Muscle layer of colon (tissue), 2 donors: Measurements from ENCODE around the gene MAEL.
A peak's percentile ranks its signal among the peaks of the same experiment; 100 is the strongest.

Experiments
- H3K27ac ChIP-seq: one replicate; pipeline ENCODE4 v1.7.0; 2013; ENCODE audit warnings: low read depth, mild to moderate bottlenecking, low read length, moderate library complexity
- H3K27me3 ChIP-seq, 2 donors: one replicate each; pipeline ENCODE4 v1.7.0; 2013; ENCODE audit warnings: low read length in 2 of 2, mild to moderate bottlenecking in 2 of 2; ENCODE audit not compliant: insufficient read depth in 2 of 2, control insufficient read depth in 1 of 2
- H3K36me3 ChIP-seq: one replicate; pipeline ENCODE4 v1.7.0; 2013; ENCODE audit warnings: mild to moderate bottlenecking, low read length; ENCODE audit not compliant: insufficient read depth
- H3K4me1 ChIP-seq: one replicate; pipeline ENCODE4 v1.7.0; 2013; ENCODE audit warnings: mild to moderate bottlenecking, low read length; ENCODE audit not compliant: insufficient read depth
- H3K4me3 ChIP-seq, 2 donors: one replicate each; pipeline ENCODE4 v1.7.0; 2013; ENCODE audit warnings: low read length in 2 of 2, low read depth in 1 of 2, mild to moderate bottlenecking in 1 of 2, moderate library complexity in 1 of 2
- H3K9ac ChIP-seq: one replicate; pipeline ENCODE4 v1.7.0; 2013; ENCODE audit warnings: low read length
- H3K9me3 ChIP-seq: one replicate; pipeline ENCODE4 v1.7.0; 2013; ENCODE audit warnings: mild to moderate bottlenecking, low read length
- donor health status: abdominal sarcoma.
- donor health status: Adenocarcinoma of cecum.

Gene MAEL

DNA sequence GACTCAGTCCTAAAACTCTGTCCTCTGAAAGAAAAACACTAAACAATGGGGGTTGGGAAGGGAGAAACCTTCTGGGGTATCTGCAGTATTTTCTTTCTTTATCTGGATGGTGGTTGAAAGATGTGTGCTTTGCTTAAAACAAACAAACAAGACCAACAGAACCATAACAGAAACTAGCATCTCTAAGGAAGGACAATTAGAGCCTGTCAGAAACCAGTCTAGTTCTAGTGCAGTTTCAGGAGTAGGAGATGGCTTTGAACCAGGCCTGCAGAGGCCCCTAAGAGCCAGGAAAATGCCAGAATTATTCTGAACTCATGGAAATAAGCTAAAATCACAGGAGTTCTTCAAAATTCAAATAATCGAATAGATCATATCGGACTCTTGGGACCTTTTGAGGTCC is 32.2 kb upstream of the MAEL start:
- Histone ChIP-seq H3K27ac (no peak overlapping the region), H3K4me3 (no peak overlapping the region), H3K9me3 (no peaks in the 10 kb centered on the region), H3K36me3 (no peaks in the 10 kb centered on the region), H3K27me3 (no peaks in the 10 kb centered on the region), H3K9ac (no peak overlapping the region), H3K4me1 (peaks cover 27% of the 10 kb centered on the region)

DNA sequence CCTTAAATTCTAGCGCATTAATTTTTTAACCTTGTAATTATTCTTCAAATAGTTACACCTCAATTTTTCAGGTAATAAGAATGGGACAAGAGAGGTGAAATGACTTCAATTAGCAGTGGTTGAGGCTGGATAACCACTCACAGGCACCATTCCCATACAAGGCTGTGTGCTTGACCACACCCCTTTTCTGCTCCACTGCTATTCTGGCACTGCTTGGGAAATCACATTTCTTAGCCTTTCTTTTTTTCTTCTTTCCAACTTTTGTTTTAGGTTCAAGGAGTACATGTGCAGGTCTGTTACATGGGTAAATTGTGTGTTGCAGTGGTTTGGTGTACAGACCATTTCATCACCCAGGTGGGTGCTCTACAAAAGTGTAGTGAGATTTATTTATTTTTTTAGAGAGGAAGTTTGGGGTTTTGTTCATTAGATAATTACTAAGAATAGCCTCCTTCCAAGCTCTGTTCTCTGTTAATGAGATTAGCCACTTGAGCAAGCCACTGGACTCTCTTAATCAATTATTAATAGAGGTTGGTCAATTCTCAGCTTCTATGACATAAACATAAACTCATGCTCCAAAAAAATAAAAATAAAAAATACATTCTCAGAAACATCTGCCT is 28.1 kb upstream of the MAEL start:
- Histone ChIP-seq H3K36me3 (no peaks in the 10 kb centered on the region), H3K9me3 (no peaks in the 10 kb centered on the region), H3K4me1 (peaks cover 13% of the 10 kb centered on the region), H3K9ac (no peak overlapping the region), H3K27ac (no peak overlapping the region), H3K4me3 (no peak overlapping the region), H3K27me3 (no peaks in the 10 kb centered on the region)

DNA sequence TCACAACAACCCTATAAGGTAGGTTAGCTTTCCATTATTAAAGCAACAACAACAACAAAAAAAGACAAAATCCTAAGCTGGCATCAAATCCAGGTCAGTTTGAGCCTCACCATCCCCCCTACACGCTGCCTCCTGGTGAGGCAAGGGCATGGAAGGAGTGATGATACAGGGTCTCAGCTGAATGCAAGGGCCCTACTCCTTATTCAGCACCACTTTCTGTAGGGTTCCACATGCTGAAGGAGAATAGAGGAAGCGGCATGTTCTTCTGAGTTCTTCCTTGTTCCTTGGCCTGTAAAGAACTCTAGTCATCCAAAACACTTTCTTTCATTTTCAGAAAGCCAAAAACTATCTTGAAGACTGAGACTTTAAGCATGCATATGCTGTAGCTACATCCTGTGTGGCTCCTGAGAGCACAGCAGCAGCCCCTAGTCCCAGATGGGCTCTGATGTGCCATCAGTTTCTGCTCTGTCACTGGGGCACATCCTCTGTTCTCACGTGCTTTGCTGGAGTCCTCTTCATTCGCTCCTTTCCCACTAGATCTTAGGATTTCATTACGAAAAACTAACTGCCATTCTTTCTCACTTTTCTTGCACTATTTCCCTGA is 19.9 kb upstream of the MAEL start:
- Histone ChIP-seq H3K27ac (no peak overlapping the region), H3K4me3 (no peak overlapping the region), H3K9ac (no peak overlapping the region), H3K36me3 (no peaks in the 10 kb centered on the region), H3K9me3 (no peaks in the 10 kb centered on the region), H3K27me3 (no peaks in the 10 kb centered on the region), H3K4me1 (peaks cover under 1% of the 10 kb centered on the region)

DNA sequence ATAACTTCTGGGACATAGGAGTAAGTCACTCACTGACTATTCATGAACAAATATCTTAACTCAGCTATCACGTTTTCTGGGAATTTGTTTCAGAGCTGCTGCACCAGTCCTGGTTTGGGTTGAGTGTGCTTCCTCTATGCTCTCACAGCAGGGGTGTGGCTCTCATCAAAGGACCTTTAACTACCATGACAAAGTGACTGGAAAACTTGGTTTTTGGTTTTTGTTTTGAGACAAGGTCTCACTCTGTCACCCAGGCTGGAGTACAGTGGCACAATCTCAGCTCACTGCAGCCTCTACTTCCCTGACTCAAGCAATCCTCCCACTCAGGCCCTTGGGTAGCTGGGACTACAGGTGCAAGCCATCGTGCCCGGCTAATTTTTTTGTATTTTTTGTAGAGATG is 17.8 kb upstream of the MAEL start:
- Histone ChIP-seq H3K4me3 (no peak overlapping the region), H3K9me3 (no peaks in the 10 kb centered on the region), H3K27ac (no peak overlapping the region), H3K36me3 (no peaks in the 10 kb centered on the region), H3K9ac (no peak overlapping the region), H3K27me3 (no peaks in the 10 kb centered on the region), H3K4me1 (peaks cover 9% of the 10 kb centered on the region)

DNA sequence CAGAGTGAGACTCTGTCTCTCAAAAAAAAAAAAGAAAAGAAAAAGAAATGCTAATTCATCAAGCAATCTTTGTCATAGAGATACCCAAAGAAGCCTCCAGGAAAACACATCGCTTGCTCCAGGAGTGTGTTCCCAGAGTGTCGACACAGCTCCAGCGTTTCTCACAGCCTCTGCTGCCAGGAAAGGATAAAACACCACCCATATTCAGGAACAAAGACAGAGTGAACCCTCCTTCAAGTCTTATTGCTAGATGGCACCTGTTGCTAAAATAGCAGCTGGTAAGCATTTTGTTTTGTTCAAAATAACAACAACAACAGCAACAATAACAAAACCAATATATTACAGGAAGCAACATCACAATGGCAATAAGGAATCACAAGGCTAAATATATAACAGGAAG is 16.9 kb upstream of the MAEL start:
- Histone ChIP-seq H3K36me3 (no peaks in the 10 kb centered on the region), H3K9ac (no peak overlapping the region), H3K27me3 (no peaks in the 10 kb centered on the region), H3K27ac (no peak overlapping the region), H3K4me3 (no peak overlapping the region), H3K9me3 (no peaks in the 10 kb centered on the region), H3K4me1 (peaks cover 14% of the 10 kb centered on the region)

DNA sequence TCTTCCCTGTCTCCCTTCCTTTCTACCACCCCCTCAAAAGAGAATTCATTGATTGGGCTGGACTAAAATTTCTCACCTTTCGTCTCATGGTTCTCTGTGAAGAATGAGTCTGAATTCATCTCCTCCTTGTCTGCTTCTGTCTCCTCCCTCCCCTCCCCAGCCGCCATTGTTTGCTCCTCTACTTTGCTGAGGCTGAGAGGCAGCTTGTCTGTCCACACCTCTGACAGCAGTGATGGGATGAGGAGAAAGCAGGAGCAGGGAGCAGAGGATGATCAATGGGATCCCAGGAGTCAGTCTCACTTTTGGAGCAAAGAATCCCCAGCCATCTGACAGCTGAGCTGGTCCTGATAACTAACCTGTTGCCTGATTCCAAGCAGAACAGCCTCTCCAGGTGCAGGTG is 16.3 kb upstream of the MAEL start:
- no peaks in the 10 kb centered on the region for H3K27me3 ChIP-seq
- H3K4me3 ChIP-seq: no peak overlapping the region

DNA sequence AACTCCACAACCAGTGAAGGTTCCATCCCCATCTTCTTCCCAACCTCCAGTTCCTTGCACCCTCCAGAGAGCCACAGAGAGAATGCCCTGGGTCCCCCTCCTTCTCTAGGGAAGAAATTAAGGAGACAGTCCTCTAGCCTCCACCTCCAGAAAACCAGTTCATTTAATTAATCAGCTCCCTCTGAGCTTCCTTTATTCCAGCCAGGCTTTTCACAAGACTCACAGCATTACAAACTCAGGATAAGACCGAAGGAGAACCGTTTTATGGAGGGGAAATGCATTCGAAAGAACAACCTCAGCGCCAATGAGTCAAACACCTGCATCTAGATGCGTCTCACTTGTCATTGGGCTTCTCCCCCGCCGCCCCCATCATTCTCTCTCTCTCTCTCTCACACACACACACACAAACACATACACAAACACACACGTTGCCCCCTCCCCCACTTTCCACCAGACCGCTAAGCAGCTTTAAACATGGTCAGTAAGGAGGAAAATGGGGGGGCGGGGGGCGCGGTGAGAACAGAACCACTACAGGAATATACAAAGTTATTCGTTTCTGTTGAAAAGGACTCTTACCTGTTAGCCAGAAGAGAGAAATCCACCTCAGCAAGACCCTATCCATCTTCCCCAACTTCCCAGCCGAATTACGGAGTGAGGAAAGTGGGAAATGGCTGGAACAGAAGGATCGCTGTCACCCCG is 14.3 kb upstream of the MAEL start:
- Histone ChIP-seq H3K9ac (peak overlapping the region; percentile 46), H3K9me3 (no peaks in the 10 kb centered on the region), H3K4me3 (peak overlapping the region; percentile 40 to 70), H3K27ac (no peak overlapping the region), H3K4me1 (peaks cover 14% of the 10 kb centered on the region), H3K36me3 (no peaks in the 10 kb centered on the region), H3K27me3 (no peaks in the 10 kb centered on the region)

More for the DNA sequence above, 16.3 kb upstream of the MAEL start:
- H3K9me3 ChIP-seq: no peaks in the 10 kb centered on the region
- H3K4me1 ChIP-seq: peaks cover 14% of the 10 kb centered on the region
- H3K27ac ChIP-seq: no peak overlapping the region
- no peak overlapping the region for H3K9ac ChIP-seq
- H3K36me3 ChIP-seq: no peaks in the 10 kb centered on the region

DNA sequence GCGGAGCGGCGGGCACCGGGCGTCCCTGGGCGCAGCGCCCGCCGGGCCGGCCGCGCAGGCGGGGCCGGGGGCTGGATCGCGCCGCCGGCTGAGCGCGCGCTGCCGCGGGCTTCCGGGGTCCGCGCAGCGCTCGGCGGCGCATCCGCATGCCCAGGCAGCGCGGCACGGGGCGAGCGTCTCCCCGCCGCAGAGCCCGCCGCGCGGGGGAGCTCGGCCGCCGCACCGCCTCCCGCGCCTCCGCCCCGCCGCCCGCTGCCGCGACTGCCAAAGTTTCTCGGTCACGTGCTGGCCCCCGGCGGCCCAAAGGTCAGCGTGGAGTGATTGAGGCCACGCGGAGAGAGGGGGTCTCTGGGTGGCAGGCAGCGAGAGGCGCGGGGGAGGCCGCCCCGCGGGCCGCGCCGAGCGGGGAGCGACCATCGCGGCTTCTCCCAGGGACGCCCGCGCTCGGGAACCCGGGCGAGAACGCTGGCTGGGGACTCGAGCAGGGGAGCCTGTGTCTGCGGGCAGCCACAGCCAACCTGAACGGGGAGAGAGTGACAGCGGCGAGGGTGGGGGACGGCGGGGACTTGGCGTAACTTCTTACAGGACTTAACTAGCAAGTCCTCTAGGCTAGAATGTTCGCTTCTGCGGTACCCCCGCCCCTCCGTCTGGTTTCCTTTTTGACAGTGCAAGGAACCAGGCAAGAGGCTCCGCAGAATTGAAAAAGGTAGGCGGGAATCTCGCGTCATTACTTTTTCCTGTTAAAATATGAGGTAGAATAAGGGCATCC is 13.5 kb upstream of the MAEL start, which contains the start of gene ILDR2:
ILDR2 (minus strand) TSS at position 180 of the 769 bp plus-strand sequence. CDS start 272 bp downstream, outside the sequence.
- peak within 1 kb of the TSS; percentile 70 to 75 for H3K4me3 ChIP-seq
- H3K9me3 ChIP-seq: no peaks in the 10 kb centered on the region
- H3K4me1 ChIP-seq: peaks cover 14% of the 10 kb centered on the region
- peak within 1 kb of the TSS; percentile 81 for H3K9ac ChIP-seq
- peak within 1 kb of the TSS; percentile 79 for H3K27ac ChIP-seq
- H3K27me3 ChIP-seq: no peaks in the 10 kb centered on the region
- H3K36me3 ChIP-seq: no peaks in the 10 kb centered on the region

DNA sequence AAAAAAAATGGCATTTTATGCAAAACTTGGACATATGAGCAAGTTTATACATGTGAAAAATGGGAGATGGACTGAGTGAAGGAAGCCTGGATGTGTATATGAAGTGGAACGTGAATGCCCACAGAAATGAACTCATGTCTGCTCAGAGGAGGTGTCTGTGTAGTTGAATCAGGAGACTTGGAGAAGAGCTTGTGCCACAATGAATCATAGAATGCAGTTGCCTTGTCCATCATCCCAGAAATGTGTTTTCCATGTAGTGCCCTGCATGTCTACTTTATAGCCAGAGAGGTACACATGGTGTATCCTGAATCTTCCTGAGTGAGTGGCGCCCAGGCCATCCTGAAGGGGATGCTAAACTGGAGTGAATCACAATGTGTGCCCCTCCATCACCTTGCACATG is 11.1 kb upstream of the MAEL start:
- no peak overlapping the region for H3K9ac ChIP-seq

DNA sequence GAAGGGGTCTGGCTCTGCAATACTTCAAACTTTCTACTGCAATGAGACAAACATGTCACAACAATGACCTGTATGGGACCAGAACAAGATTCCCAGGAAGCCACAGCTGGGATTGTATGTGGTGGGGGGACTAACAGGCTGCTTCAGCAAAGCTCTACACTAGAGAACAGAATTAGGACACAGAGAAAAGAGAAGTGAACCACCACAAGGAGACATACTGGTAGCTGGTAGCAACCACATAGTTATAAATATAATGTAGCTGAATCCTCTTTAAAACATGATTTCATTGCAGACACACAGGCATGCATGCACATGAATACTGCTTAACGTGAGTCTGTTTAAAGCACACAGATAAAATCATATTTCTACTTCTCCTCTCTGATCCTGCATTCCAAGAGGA is 10.3 kb upstream of the MAEL start:
- H3K9ac ChIP-seq: no peak overlapping the region
- H3K9me3 ChIP-seq: no peaks in the 10 kb centered on the region
- H3K4me1 ChIP-seq: peaks cover 14% of the 10 kb centered on the region
- H3K27me3 ChIP-seq: no peaks in the 10 kb centered on the region
- H3K4me3 ChIP-seq: no peak overlapping the region
- H3K36me3 ChIP-seq: no peaks in the 10 kb centered on the region
- no peak overlapping the region for H3K27ac ChIP-seq

More for the DNA sequence above, 11.1 kb upstream of the MAEL start:
- Histone ChIP-seq H3K9me3 (no peaks in the 10 kb centered on the region), H3K27ac (no peak overlapping the region), H3K4me3 (no peak overlapping the region), H3K27me3 (no peaks in the 10 kb centered on the region), H3K36me3 (no peaks in the 10 kb centered on the region), H3K4me1 (peaks cover 14% of the 10 kb centered on the region)

DNA sequence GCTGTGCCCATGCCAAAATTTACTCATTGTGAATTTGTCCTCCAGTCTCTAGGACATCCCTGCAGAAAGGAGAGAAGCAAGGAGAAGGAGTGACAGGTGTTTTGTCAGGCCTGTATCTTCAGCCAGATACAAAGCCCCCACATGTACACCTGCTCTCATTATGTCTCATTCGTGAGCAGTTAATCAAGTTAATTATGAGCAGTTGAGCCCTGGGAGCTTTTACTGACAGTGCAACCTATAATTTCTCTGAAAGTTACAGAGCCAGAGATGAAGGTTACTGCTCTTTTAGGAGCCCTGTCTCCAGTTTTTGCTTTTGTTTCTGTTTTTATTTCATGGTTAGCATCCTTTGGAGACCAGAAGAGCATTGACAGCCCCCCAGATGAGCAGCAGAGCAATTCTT is 8.7 kb upstream of the MAEL start:
- no peaks in the 10 kb centered on the region for H3K9me3 ChIP-seq
- H3K4me1 ChIP-seq: peaks cover 6% of the 10 kb centered on the region
- H3K9ac ChIP-seq: no peak overlapping the region
- no peaks in the 10 kb centered on the region for H3K27me3 ChIP-seq
- no peak overlapping the region for H3K27ac ChIP-seq
- no peaks in the 10 kb centered on the region for H3K36me3 ChIP-seq
- H3K4me3 ChIP-seq: no peak overlapping the region
